Measurements from ENCODE around the gene TRPM3. TPM values are rescaled to one million over a fixed set of nuclear protein-coding genes. Genes with fewer than 3 reads are reported as not detected.

The TRPM3 gene
- polyA plus RNA-seq, 2 of the 4 experiments (the other 2 are of a cell fraction): not detected

- no peaks in the 10 kb centered on the region for H3K9me3 ChIP-seq
- no peak overlapping the region for H3K4me3 ChIP-seq
- 4% methylated on average over 3 of the region's 3 CpGs for WGBS (ENCODE audit: missing lambda C conversion rate)
- ATAC-seq: no peak
- no peak overlapping the region for H3K27ac ChIP-seq
- DNase-seq (ENCODE audit: low read depth in 1 of 2, low spot score in 1 of 2): no peak
- CTCF ChIA-PET: interaction anchor here (0.9 kb wide), 1 partner anchor 14 kb away, joined by 3 read pairs; no protein-coding TSS in a partner anchor
- TF ChIP-seq CHD4 (IDR thresholded peaks at IDR 0.05; ENCODE audit: borderline replicate concordance) (no peak), BHLHE40 (IDR thresholded peaks at IDR 0.05; ENCODE audit: low read depth, low read length) (no peak), HMGXB4 (CRISPR knock-in tag; IDR thresholded peaks at IDR 0.05; ENCODE audit: borderline replicate concordance) (no peak)
- POLR2A ChIA-PET: no interaction called here
- H3K4me1 ChIP-seq: no peaks in the 10 kb centered on the region
- no peak for FAIRE-seq
- no peak overlapping the region for H3K4me2 ChIP-seq
Observed at GRCh38 chr9:70778568-70778967, 342.9 kb downstream of the TRPM3 start.

GRCh38 chr9:70773579-70773978, 347.8 kb downstream of the TRPM3 start:
- ATAC-seq (no peak), FAIRE-seq (no peak), DNase-seq (ENCODE audit: low read depth in 1 of 2, low spot score in 1 of 2) (no peak)
- H3K27ac ChIP-seq: no peak overlapping the region
- 23% methylated on average over 5 of the region's 5 CpGs for WGBS (ENCODE audit: missing lambda C conversion rate)
- TF ChIP-seq RAD21 (conservative IDR thresholded peaks at IDR 0.05 in 1 of 2, IDR thresholded peaks at IDR 0.05 in 1 of 2) (no peak), ZFP36 (IDR thresholded peaks at IDR 0.05; ENCODE audit: borderline replicate concordance, partially characterized antibody) (no peak), HOXB13 (CRISPR knock-in tag; IDR thresholded peaks at IDR 0.05; ENCODE audit: low read depth) (no peak), NFE2L2 (conservative IDR thresholded peaks at IDR 0.05; ENCODE audit: low read length) (no peak)
- H3K9me3 ChIP-seq: no peaks in the 10 kb centered on the region
- POLR2A ChIA-PET: no interaction called here
- H3K4me1 ChIP-seq: no peaks in the 10 kb centered on the region
- H3K4me3 ChIP-seq: no peak overlapping the region
- CTCF ChIA-PET: interaction anchor here (0.6 kb wide), 1 partner anchor 231 kb away, joined by 3 read pairs; no protein-coding TSS in a partner anchor
- no peak overlapping the region for H3K4me2 ChIP-seq

GRCh38 chr9:70772601-70773000, 348.8 kb downstream of the TRPM3 start:
- ATAC-seq (no peak), DNase-seq (ENCODE audit: low read depth in 1 of 2, low spot score in 1 of 2) (no peak), FAIRE-seq (no peak)
- CTCF ChIA-PET: no interaction called here
- Histone ChIP-seq H3K27ac (no peak overlapping the region), H3K4me3 (no peak overlapping the region), H3K4me1 (no peaks in the 10 kb centered on the region), H3K9me3 (no peaks in the 10 kb centered on the region), H3K4me2 (no peak overlapping the region)
- POLR2A ChIA-PET: no interaction called here
- WGBS (ENCODE audit: missing lambda C conversion rate): 3% methylated on average over 3 of the region's 3 CpGs
- TF ChIP-seq NFE2L2 (conservative IDR thresholded peaks at IDR 0.05; ENCODE audit: low read length) (no peak), RCOR1 (IDR thresholded peaks at IDR 0.05; ENCODE audit: low read depth, low read length) (no peak), SMC3 (IDR thresholded peaks at IDR 0.05) (no peak), EP300 (IDR thresholded peaks at IDR 0.05) (no peak), BHLHE40 (IDR thresholded peaks at IDR 0.05; ENCODE audit: low read depth, low read length) (no peak), CBX2 (IDR thresholded peaks at IDR 0.05; ENCODE audit: borderline replicate concordance, low read depth) (no peak), HOXB13 (CRISPR knock-in tag; IDR thresholded peaks at IDR 0.05; ENCODE audit: low read depth) (no peak), CEBPB (IDR thresholded peaks at IDR 0.05) (no peak), FOSB (CRISPR knock-in tag; IDR thresholded peaks at IDR 0.05) (no peak), JUNB (IDR thresholded peaks at IDR 0.05) (no peak), MYC (IDR thresholded peaks at IDR 0.05; ENCODE audit: borderline replicate concordance, low read length) (no peak), ZNF302 (CRISPR knock-in tag; IDR thresholded peaks at IDR 0.05) (no peak), GATA3 (IDR thresholded peaks at IDR 0.05; ENCODE audit: borderline replicate concordance) (no peak), RNF2 (IDR thresholded peaks at IDR 0.05; ENCODE audit: borderline replicate concordance, low read depth) (no peak)

GRCh38 chr9:70765946-70766345, 355.5 kb downstream of the TRPM3 start:
- H3K4me2 ChIP-seq: no peak overlapping the region
- CTCF ChIA-PET: interaction anchor here (1.1 kb wide), 1 partner anchor 126 kb away, joined by 4 read pairs; no protein-coding TSS in a partner anchor
- ATAC-seq: no peak
- no peak for FAIRE-seq
- H3K27ac ChIP-seq: no peak overlapping the region
- no peak for DNase-seq (ENCODE audit: low read depth in 1 of 2, low spot score in 1 of 2)
- no peaks in the 10 kb centered on the region for H3K9me3 ChIP-seq
- no peaks in the 10 kb centered on the region for H3K4me1 ChIP-seq
- TF ChIP-seq NR3C1 (IDR thresholded peaks at IDR 0.05): no peak
- TF ChIP-seq USF2 (IDR thresholded peaks at IDR 0.05): no peak
- no peak for TF ChIP-seq PHF8 (IDR thresholded peaks at IDR 0.05; ENCODE audit: borderline replicate concordance, low read depth)
- TF ChIP-seq GATA3 (IDR thresholded peaks at IDR 0.05; ENCODE audit: borderline replicate concordance): no peak
- no peak for TF ChIP-seq POLR2A (IDR thresholded peaks at IDR 0.05; ENCODE audit: low read length)
- no peak for TF ChIP-seq HMGXB4 (CRISPR knock-in tag; IDR thresholded peaks at IDR 0.05; ENCODE audit: borderline replicate concordance)
- TF ChIP-seq HDAC2 (IDR thresholded peaks at IDR 0.05): no peak
- no peak for TF ChIP-seq ELK1 (IDR thresholded peaks at IDR 0.05; ENCODE audit: low read depth, low read length)
- no peak for TF ChIP-seq RNF2 (IDR thresholded peaks at IDR 0.05; ENCODE audit: borderline replicate concordance, low read depth)
- TF ChIP-seq EHMT2 (IDR thresholded peaks at IDR 0.05; ENCODE audit: low read depth): no peak
- no peak for TF ChIP-seq MAFK (IDR thresholded peaks at IDR 0.05; ENCODE audit: partially characterized antibody)
- WGBS (ENCODE audit: missing lambda C conversion rate): 0% methylated on average over 1 of the region's 1 CpG
- H3K4me3 ChIP-seq: no peak overlapping the region
- POLR2A ChIA-PET: no interaction called here

Measured in A549 (cell line).